ENCODE measurements around the gene SMCHD1. TPM values are rescaled to one million over a fixed set of nuclear protein-coding genes. Genes with fewer than 3 reads are reported as not detected.

The SMCHD1 gene
- total RNA-seq, 1 donor from 2014 or later, result 28.3 TPM

- no peak for DNase-seq (ENCODE audit: low spot score)
- no peaks in the 10 kb centered on the region for H3K27me3 Mint-ChIP-seq (ENCODE audit: unreplicated experiment)
- H3K9me3 Mint-ChIP-seq (ENCODE audit: unreplicated experiment), result no peaks in the 10 kb centered on the region
- peaks cover 3% of the 10 kb centered on the region for H3K4me1 Mint-ChIP-seq (ENCODE audit: unreplicated experiment)
- no peak overlapping the region for H3K4me3 Mint-ChIP-seq (ENCODE audit: unreplicated experiment)
- H3K27ac Mint-ChIP-seq (ENCODE audit: unreplicated experiment), result no peak overlapping the region
- H3K36me3 Mint-ChIP-seq (ENCODE audit: low read depth, unreplicated experiment), result peaks cover 10% of the 10 kb centered on the region
- TF ChIP-seq, protein P1, sequence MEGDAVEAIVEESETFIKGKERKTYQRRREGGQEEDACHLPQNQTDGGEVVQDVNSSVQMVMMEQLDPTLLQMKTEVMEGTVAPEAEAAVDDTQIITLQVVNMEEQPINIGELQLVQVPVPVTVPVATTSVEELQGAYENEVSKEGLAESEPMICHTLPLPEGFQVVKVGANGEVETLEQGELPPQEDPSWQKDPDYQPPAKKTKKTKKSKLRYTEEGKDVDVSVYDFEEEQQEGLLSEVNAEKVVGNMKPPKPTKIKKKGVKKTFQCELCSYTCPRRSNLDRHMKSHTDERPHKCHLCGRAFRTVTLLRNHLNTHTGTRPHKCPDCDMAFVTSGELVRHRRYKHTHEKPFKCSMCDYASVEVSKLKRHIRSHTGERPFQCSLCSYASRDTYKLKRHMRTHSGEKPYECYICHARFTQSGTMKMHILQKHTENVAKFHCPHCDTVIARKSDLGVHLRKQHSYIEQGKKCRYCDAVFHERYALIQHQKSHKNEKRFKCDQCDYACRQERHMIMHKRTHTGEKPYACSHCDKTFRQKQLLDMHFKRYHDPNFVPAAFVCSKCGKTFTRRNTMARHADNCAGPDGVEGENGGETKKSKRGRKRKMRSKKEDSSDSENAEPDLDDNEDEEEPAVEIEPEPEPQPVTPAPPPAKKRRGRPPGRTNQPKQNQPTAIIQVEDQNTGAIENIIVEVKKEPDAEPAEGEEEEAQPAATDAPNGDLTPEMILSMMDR (IDR thresholded peaks at IDR 0.05; ENCODE audit: unreplicated experiment), result no peak
Measured at GRCh38 chr18:2714140-2714539, 58.6 kb downstream of the SMCHD1 start.

DNA sequence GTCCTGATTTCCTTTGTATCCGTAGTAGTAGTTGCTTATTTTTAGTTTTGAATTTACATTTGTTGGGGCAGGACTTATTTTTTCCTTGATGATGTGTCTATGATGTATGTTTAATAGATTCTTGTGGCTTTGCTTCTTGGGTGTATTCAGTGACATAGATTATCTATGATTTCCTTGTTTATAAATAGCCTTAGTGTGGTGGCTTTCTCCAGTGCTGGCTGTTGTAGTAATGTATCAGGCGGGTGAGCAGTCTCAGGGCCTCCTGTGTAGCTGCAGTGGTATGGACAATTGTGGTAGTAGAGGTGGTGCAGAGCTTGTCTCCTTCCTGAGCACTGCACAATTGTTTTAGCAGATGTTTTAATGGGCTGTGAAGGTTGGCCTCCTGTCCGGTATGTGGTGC is 60.5 kb downstream of the SMCHD1 start:
- H3K9me3 Mint-ChIP-seq (ENCODE audit: unreplicated experiment), result no peaks in the 10 kb centered on the region
- TF ChIP-seq, protein P1 (IDR thresholded peaks at IDR 0.05; ENCODE audit: unreplicated experiment), result no peak
- H3K36me3 Mint-ChIP-seq (ENCODE audit: low read depth, unreplicated experiment), result peaks cover 10% of the 10 kb centered on the region
- no peak overlapping the region for H3K27ac Mint-ChIP-seq (ENCODE audit: unreplicated experiment)
- no peak for DNase-seq (ENCODE audit: low spot score)
- no peaks in the 10 kb centered on the region for H3K27me3 Mint-ChIP-seq (ENCODE audit: unreplicated experiment)
- peaks cover 3% of the 10 kb centered on the region for H3K4me1 Mint-ChIP-seq (ENCODE audit: unreplicated experiment)
- no peak overlapping the region for H3K4me3 Mint-ChIP-seq (ENCODE audit: unreplicated experiment)

GRCh38 chr18:2716394-2717326 is 61.1 kb downstream of the SMCHD1 start:
- no peak overlapping the region for H3K4me3 Mint-ChIP-seq (ENCODE audit: unreplicated experiment)
- TF ChIP-seq, protein P1 (IDR thresholded peaks at IDR 0.05; ENCODE audit: unreplicated experiment), result no peak
- H3K27ac Mint-ChIP-seq (ENCODE audit: unreplicated experiment), result no peak overlapping the region
- peaks cover 9% of the 10 kb centered on the region for H3K36me3 Mint-ChIP-seq (ENCODE audit: low read depth, unreplicated experiment)
- no peaks in the 10 kb centered on the region for H3K27me3 Mint-ChIP-seq (ENCODE audit: unreplicated experiment)
- peaks cover 3% of the 10 kb centered on the region for H3K4me1 Mint-ChIP-seq (ENCODE audit: unreplicated experiment)
- no peaks in the 10 kb centered on the region for H3K9me3 Mint-ChIP-seq (ENCODE audit: unreplicated experiment)
- DNase-seq (ENCODE audit: low spot score), result no peak

- Mint-ChIP-seq H3K4me1 (ENCODE audit: unreplicated experiment) (peaks cover 3% of the 10 kb centered on the region), H3K9me3 (ENCODE audit: unreplicated experiment) (no peaks in the 10 kb centered on the region), H3K27ac (ENCODE audit: unreplicated experiment) (no peak overlapping the region), H3K27me3 (ENCODE audit: unreplicated experiment) (no peaks in the 10 kb centered on the region), H3K36me3 (ENCODE audit: low read depth, unreplicated experiment) (peaks cover 4% of the 10 kb centered on the region), H3K4me3 (ENCODE audit: unreplicated experiment) (no peak overlapping the region)
- TF ChIP-seq, protein P1 (IDR thresholded peaks at IDR 0.05; ENCODE audit: unreplicated experiment), result no peak
- DNase-seq (ENCODE audit: low spot score), result no peak
Measured at GRCh38 chr18:2717407-2717806, 61.9 kb downstream of the SMCHD1 start.

- Mint-ChIP-seq H3K9me3 (ENCODE audit: unreplicated experiment) (no peaks in the 10 kb centered on the region), H3K4me3 (ENCODE audit: unreplicated experiment) (peak overlapping the region; percentile 50), H3K27me3 (ENCODE audit: unreplicated experiment) (no peaks in the 10 kb centered on the region), H3K4me1 (ENCODE audit: unreplicated experiment) (peaks cover 16% of the 10 kb centered on the region), H3K36me3 (ENCODE audit: low read depth, unreplicated experiment) (peaks cover 4% of the 10 kb centered on the region), H3K27ac (ENCODE audit: unreplicated experiment) (no peak overlapping the region)
- no peak for DNase-seq (ENCODE audit: low spot score)
- TF ChIP-seq, protein P1 (IDR thresholded peaks at IDR 0.05; ENCODE audit: unreplicated experiment), result no peak
Measured at GRCh38 chr18:2719040-2719439, 63.5 kb downstream of the SMCHD1 start.

Measured in endothelial cell (in vitro differentiated cells).